ENCODE data around the gene SORCS2. TPM values are rescaled to one million over a fixed set of nuclear protein-coding genes. Genes with fewer than 3 reads are reported as not detected.

SORCS2 gene
- total RNA-seq, 1 experiment from 2014 or later = 0.06 TPM

DNA sequence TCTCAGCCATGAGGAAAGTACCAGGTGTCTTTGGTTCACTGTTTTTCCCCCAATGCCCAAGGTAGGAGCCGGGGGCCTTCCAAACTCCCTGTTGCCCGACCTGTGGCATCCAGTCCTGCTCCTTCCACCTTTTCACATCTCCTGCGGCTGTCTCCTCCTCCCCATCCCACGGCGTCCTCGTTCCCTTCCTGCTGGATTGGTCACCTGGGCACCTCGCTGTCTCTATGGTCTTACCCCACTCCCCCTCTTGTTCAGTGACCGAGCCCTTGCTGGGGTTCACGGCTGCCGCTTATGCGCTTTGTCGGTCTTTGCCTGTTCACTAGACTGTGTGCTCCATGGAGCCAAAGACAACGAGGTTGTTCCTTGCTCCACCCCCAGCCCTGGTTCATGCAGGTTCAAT lies 431.1 kb downstream of the SORCS2 start:
- intact Hi-C loops (cut with micrococcal nuclease; ENCODE audit: unreplicated experiment) = no loop called here
- Histone ChIP-seq H3K4me1 (ENCODE audit: insufficient read depth, low read length, poor library complexity, severe bottlenecking) (no peaks in the 10 kb centered on the region), H3K36me3 (ENCODE audit: insufficient read depth, low read length, poor library complexity, severe bottlenecking) (no peaks in the 10 kb centered on the region), H3K27ac (ENCODE audit: low read depth, low read length, poor library complexity, severe bottlenecking) (no peak overlapping the region), H3K27me3 (replicated peaks; ENCODE audit: insufficient read depth, low read depth, low read length, poor library complexity) (peaks cover 31% of the 10 kb centered on the region), H3K9me3 (ENCODE audit: low read depth, low read length, poor library complexity, severe bottlenecking) (no peaks in the 10 kb centered on the region), H3K4me3 (ENCODE audit: low read depth, low read length, poor library complexity, severe bottlenecking) (no peak overlapping the region)
- no peak for DNase-seq (ENCODE audit: low spot score)
- POLR2A ChIA-PET (ENCODE audit: low non-redundant PET) = no interaction called here
- TF ChIP-seq CTCF (conservative IDR thresholded peaks at IDR 0.05; ENCODE audit: low read depth, low read length) = no peak
- TF ChIP-seq EZH2 (IDR thresholded peaks at IDR 0.05; ENCODE audit: borderline replicate concordance, low read depth, low read length, poor library complexity, severe bottlenecking) = no peak
- CTCF ChIA-PET = no interaction called here
- BruUV-seq (replicated peaks) = no TSS peak

GRCh38 chr4:7624396-7624980 lies 432.1 kb downstream of the SORCS2 start:
- no peak for DNase-seq (ENCODE audit: low spot score)
- intact Hi-C loops (cut with micrococcal nuclease; ENCODE audit: unreplicated experiment) = no loop called here
- no peak for TF ChIP-seq CTCF (conservative IDR thresholded peaks at IDR 0.05; ENCODE audit: low read depth, low read length)
- TF ChIP-seq EZH2 (IDR thresholded peaks at IDR 0.05; ENCODE audit: borderline replicate concordance, low read depth, low read length, poor library complexity, severe bottlenecking) = no peak
- no peaks in the 10 kb centered on the region for H3K4me1 ChIP-seq (ENCODE audit: insufficient read depth, low read length, poor library complexity, severe bottlenecking)
- ChIA-PET POLR2A (ENCODE audit: low non-redundant PET) (no interaction called here), CTCF (interaction anchor here (0.6 kb wide), 1 partner anchor 430 kb away, joined by 3 read pairs; no protein-coding TSS in a partner anchor)
- peaks cover 31% of the 10 kb centered on the region for H3K27me3 ChIP-seq (replicated peaks; ENCODE audit: insufficient read depth, low read depth, low read length, poor library complexity)
- H3K4me3 ChIP-seq (ENCODE audit: low read depth, low read length, poor library complexity, severe bottlenecking) = no peak overlapping the region
- H3K9me3 ChIP-seq (ENCODE audit: low read depth, low read length, poor library complexity, severe bottlenecking) = no peaks in the 10 kb centered on the region
- H3K36me3 ChIP-seq (ENCODE audit: insufficient read depth, low read length, poor library complexity, severe bottlenecking) = no peaks in the 10 kb centered on the region
- H3K27ac ChIP-seq (ENCODE audit: low read depth, low read length, poor library complexity, severe bottlenecking) = no peak overlapping the region
- BruUV-seq (replicated peaks) = no TSS peak

GRCh38 chr4:7625071-7625470 lies 432.7 kb downstream of the SORCS2 start:
- POLR2A ChIA-PET (ENCODE audit: low non-redundant PET) = no interaction called here
- no peak overlapping the region for H3K27ac ChIP-seq (ENCODE audit: low read depth, low read length, poor library complexity, severe bottlenecking)
- H3K36me3 ChIP-seq (ENCODE audit: insufficient read depth, low read length, poor library complexity, severe bottlenecking) = no peaks in the 10 kb centered on the region
- CTCF ChIA-PET = no interaction called here
- H3K4me1 ChIP-seq (ENCODE audit: insufficient read depth, low read length, poor library complexity, severe bottlenecking) = no peaks in the 10 kb centered on the region
- no TSS peak for BruUV-seq (replicated peaks)
- H3K4me3 ChIP-seq (ENCODE audit: low read depth, low read length, poor library complexity, severe bottlenecking) = no peak overlapping the region
- peaks cover 34% of the 10 kb centered on the region for H3K27me3 ChIP-seq (replicated peaks; ENCODE audit: insufficient read depth, low read depth, low read length, poor library complexity)
- H3K9me3 ChIP-seq (ENCODE audit: low read depth, low read length, poor library complexity, severe bottlenecking) = no peaks in the 10 kb centered on the region
- DNase-seq (ENCODE audit: low spot score) = no peak
- intact Hi-C loops (cut with micrococcal nuclease; ENCODE audit: unreplicated experiment) = no loop called here
- TF ChIP-seq CTCF (conservative IDR thresholded peaks at IDR 0.05; ENCODE audit: low read depth, low read length) = no peak
- TF ChIP-seq EZH2 (IDR thresholded peaks at IDR 0.05; ENCODE audit: borderline replicate concordance, low read depth, low read length, poor library complexity, severe bottlenecking) = no peak

Data from A673 (cell line).